ENCODE measurements around the gene CASP7.
"Not testable (repeated sequence)": the region's sequence is repeated elsewhere in the genome, so short reads cannot be mapped to it uniquely, and the experiment has no call there.

The CASP7 gene

DNA sequence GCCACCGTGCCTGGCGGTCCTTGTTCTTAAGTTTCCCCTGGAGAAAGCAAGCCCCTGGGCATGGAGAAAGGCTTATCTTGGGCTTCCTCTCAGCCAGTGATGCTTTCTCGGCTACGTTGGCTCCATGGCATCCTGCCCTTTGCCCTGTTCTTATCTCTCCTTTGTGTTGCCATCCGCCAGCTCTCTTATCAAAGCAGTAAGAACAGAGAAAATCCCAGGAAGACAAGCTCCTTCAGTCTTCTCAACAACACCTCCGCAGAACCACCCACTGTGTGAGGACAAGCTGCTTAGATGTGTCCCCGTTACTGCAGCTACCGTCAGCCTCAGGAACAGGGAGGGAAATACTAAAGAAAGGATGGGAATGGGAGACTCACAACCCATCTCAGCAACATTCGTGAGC lies 75.1 kb downstream of the CASP7 start:
- DNase-seq, result no peak

DNA sequence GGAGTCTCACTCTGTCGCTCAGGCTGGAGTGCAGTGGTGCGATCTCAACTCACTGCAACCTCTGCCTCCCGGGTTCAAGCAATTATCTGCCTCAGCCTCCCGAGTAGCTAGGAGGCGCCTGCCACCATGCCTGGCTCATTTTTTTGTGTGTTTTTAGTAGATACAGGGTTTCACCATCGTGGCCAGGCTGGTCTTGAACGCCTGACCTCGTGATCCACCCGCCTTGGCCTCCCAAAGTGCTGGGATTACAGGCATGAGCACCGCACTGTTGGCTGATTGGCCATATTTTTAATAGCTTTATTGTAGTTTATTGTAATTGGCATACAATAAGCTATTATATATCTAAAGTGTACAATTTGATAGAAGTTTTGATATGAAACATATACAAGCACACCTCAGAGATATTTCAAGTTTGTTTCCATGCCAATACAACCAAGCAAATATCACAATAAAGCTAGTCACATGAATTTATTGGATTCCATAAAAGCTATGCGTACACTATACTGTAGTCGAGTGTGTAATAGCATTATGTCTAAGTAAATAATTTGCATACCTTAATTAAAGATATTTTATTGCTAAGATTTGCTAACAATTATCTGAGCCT lies 77.3 kb downstream of the CASP7 start:
- no peak for DNase-seq

DNA sequence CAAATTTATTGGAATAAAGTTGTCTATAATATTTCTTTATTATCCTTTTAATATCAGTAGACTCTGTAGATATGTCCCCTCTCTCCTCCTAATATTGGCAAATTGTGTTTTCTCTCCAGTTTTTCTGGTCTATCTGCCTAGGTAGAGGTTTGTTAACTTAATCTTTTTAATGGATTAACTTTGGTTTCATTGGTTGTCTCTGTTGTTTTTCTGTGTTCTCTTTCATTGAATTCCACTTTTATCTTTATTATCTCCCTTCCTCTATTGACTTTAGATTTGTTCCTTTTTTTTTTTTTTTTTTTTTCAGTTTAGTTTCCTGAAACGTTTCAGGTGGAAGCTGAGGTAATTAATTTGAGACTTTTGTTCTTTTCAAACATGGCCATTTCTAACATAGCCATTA lies 82.4 kb downstream of the CASP7 start:
- DNase-seq, result no peak

DNA sequence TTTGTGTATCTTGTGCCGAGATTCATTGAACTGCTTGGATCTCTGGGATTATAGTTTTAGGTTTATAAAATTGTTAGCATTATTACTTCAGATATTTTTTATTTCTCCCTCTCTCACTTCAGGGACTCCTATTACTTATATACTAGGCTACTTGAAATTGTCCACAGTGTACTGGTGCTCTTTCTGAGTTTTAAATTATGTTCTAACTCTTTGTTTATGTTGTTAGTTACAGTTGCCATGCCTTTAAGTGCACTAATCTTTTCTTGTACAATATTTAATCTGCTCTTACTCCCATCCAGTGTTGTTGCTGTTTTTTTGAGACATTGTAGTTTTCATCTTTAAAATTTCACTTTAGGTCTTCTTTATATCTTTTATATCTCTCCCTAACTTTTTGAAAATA lies 84.9 kb downstream of the CASP7 start:
- DNase-seq, result no peak

DNA sequence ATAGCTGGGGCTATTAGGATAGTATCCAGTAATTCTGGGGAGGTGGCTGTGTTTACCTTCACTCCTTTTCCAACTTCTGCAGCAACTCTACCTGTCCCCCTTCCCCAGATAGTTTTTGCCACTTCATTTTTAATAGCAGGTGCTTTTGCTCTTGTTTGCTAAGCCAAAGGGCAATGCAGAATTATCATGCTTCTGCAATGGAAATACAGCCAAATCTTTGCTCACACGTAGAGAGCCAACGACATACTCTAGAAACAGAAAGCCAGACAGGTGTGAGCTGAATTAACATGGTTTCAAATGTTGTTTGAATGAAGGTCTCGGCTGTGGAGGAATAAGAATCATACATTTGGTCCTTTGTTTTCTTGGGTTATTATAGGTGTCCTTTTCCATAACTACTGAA lies 86.2 kb downstream of the CASP7 start:
- no peak for DNase-seq

DNA sequence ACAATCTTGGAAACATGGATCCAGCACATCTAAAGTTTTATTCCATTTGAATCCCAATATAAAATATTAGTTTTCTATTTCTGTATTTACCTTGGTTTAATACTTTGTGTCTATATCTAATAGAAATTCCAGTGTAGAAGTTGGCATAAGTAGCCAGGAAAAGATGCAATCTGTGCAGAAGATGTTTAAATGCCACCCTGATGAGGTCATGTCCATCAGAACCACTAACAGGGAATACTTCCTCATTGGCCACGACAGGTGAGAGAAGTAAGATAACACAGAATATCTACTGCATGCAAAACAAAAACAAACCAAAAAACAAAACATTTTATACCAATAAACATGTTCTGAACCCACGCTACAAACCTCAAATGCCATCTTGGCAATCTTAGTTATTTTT lies 87.5 kb downstream of the CASP7 start:
- DNase-seq, result no peak

DNA sequence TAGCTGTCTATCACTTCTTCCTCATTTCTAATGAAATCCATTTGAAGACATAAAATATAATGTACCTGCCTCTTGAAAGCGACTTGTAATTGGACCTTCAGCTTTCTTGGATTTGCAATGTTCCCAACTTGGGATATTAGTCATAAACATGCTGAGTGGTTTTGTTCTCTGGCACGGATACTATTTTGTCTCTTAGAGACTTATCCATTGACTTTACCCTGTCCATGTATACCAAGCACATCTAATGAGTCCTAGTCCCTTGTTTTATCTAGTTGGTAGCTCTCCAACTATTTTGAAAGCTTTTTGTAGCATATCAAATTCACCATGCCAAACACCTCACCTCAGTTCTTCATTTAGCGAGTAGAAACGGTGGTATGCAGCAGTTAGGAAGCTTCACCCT lies 90.6 kb downstream of the CASP7 start:
- no peak for DNase-seq

DNA sequence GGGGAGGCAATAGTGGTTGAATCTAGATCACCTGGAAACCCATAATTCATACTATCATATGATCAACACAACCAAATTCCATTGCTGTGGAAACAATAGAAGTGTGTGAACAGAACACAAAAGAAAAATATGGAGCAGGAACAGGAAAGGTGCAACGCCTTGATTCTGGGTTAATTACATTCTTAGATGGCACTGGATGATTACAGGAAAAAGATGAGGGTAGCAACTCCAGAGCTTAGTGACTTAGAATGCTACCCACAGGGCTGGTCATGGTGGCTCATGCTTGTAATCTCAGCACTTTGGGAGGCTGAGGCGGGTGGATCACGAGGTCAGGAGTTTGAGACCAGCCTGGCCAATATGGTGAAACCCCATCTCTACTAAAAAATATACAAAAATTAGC lies 91.4 kb downstream of the CASP7 start:
- DNase-seq, result not testable (repeated sequence)

DNA sequence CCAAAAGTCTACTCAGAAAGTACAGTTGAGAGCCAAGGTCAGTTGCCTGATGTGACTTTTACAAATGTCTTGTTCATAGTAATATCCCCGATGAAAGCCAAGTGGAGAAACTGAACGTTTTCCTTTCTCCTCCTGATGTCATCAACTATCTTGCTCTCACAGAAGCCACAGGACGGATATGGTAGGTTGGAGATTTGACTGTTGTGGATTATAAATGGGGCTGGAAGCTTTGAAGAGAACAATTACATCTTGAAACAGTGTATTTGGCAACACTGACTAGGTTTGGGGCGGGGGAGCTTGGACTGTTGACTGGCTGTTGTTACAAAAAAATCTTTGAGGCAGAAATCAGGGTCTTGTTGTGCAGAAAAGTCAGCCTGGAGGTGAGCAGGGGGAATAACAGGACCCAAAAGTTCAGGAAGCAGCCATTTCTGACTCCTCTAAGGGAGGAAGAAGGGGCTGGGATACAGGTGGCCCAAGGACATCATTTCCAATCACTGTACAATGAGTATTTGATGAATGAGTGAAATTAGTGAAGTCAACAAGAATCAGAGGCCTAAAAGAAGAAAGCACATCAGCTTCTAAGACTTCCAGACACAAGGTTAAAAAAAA lies 96.1 kb downstream of the CASP7 start:
- DNase-seq, result no peak

DNA sequence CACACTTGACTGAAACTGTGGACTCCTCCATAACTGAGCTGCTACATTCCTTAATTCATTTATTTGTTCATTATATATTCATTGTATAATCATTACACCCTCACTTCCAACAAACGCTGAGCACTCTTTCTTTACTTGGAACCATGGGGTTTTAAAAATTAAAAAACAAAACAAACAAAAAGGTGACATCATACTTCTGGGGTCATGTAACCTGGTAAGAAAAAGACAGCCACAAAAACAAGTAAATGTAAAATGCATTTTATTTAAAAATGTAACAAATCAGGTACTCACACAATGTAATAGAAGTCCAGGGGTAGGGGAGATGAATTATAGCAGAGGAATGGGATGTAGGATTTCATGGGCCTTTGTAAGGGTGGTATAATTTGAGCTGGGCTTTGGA lies 96.8 kb downstream of the CASP7 start:
- no peak for DNase-seq
